Measurements from ENCODE around the gene DCST1. TPM values are rescaled to one million over a fixed set of nuclear protein-coding genes. Genes with fewer than 3 reads are reported as not detected.

Gene DCST1
- total RNA-seq, 1 donor from 2014 or later, result not detected

DNA sequence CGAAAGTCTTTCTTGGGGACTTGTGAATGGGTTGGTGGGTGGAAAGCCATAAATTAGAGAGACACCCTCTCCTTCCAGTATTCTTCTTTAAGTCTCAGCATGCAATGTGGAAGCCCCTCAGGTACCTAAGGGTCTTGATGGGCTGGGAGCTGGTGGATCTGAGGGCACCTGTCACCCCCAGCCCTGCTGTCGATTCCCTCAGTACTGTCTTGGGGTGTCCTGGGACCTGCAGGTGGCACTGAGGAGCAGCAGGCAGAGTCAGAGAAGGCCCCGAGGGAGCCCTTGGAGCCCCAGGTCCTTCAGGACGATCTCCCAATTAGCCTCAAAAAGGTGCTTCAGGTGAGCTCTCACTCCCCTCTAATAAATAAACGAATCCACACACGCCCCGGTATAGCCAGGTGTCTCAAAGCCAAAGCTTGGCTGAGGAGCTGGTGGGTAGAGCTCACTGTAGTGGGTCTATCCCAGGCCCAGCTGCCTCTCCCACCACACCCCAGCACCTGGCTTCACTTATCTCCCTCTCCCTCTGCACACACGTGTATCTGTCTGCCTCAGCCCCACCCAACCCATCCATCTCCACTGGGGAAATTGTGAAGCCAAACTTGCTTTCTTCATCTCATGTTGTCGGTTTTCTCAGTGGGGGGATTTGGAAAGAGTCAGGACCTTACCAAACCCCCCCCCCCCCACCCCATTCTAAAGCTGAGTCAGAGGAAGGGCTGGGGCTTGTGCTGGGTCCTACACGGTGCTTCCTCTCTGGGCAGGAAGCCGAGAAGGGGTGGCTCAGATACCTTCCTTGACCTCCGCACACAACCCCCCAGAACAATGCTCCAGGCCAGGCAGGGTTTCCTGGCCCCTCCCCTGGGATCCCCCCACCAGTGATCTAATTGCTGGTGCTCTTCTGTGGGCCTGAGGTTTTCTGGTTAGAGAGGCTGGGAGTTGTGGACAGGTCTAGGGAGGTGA is 19.1 kb downstream of the DCST1 start:
- peak overlapping the region; percentile 21 for H3K27ac Mint-ChIP-seq
- no peaks in the 10 kb centered on the region for H3K36me3 Mint-ChIP-seq
- H3K9me3 Mint-ChIP-seq, result no peaks in the 10 kb centered on the region
- peak overlapping the region; percentile 82 for H3K4me3 Mint-ChIP-seq
- no peak for DNase-seq (ENCODE audit: extremely low spot score, unreplicated experiment)
- H3K27me3 Mint-ChIP-seq, result no peaks in the 10 kb centered on the region
- TF ChIP-seq, protein P1, sequence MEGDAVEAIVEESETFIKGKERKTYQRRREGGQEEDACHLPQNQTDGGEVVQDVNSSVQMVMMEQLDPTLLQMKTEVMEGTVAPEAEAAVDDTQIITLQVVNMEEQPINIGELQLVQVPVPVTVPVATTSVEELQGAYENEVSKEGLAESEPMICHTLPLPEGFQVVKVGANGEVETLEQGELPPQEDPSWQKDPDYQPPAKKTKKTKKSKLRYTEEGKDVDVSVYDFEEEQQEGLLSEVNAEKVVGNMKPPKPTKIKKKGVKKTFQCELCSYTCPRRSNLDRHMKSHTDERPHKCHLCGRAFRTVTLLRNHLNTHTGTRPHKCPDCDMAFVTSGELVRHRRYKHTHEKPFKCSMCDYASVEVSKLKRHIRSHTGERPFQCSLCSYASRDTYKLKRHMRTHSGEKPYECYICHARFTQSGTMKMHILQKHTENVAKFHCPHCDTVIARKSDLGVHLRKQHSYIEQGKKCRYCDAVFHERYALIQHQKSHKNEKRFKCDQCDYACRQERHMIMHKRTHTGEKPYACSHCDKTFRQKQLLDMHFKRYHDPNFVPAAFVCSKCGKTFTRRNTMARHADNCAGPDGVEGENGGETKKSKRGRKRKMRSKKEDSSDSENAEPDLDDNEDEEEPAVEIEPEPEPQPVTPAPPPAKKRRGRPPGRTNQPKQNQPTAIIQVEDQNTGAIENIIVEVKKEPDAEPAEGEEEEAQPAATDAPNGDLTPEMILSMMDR (conservative IDR thresholded peaks at IDR 0.05), result no peak
- peaks cover 23% of the 10 kb centered on the region for H3K4me1 Mint-ChIP-seq (ENCODE audit: unreplicated experiment)

GRCh38 chr1:155053531-155054105 is 20.0 kb downstream of the DCST1 start:
- Mint-ChIP-seq H3K4me1 (ENCODE audit: unreplicated experiment) (peaks cover 21% of the 10 kb centered on the region), H3K27me3 (no peaks in the 10 kb centered on the region), H3K9me3 (no peaks in the 10 kb centered on the region), H3K36me3 (no peaks in the 10 kb centered on the region), H3K27ac (no peak overlapping the region), H3K4me3 (peak overlapping the region; percentile 52)
- TF ChIP-seq, protein P1 (conservative IDR thresholded peaks at IDR 0.05), result no peak
- no peak for DNase-seq (ENCODE audit: extremely low spot score, unreplicated experiment)

DNA sequence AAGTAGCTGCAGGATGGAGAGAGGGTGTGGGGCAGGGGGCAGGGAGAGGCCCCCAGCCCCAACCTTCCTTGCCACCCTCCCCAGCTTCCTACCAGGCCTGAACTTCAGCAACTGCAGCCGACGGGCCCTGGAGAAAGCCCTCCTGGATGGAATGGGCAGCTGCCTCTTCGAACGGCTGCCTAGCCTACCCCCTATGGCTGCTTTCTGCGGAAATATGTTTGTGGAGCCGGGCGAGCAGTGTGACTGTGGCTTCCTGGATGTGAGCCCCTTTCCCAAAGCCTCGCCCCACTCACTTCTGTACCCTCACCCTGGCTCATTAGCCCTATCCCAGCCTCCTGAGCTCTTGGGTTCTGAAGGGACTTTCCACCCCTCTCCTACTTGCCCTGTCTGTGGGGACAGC is 23.5 kb downstream of the DCST1 start:
- no peaks in the 10 kb centered on the region for H3K27me3 Mint-ChIP-seq
- TF ChIP-seq, protein P1 (conservative IDR thresholded peaks at IDR 0.05), result no peak
- H3K27ac Mint-ChIP-seq, result no peak overlapping the region
- H3K4me3 Mint-ChIP-seq, result no peak overlapping the region
- DNase-seq (ENCODE audit: extremely low spot score, unreplicated experiment), result no peak
- peaks cover 11% of the 10 kb centered on the region for H3K4me1 Mint-ChIP-seq (ENCODE audit: unreplicated experiment)
- no peaks in the 10 kb centered on the region for H3K36me3 Mint-ChIP-seq
- H3K9me3 Mint-ChIP-seq, result no peaks in the 10 kb centered on the region

- Mint-ChIP-seq H3K36me3 (no peaks in the 10 kb centered on the region), H3K9me3 (no peaks in the 10 kb centered on the region), H3K4me3 (no peak overlapping the region), H3K27me3 (no peaks in the 10 kb centered on the region), H3K4me1 (ENCODE audit: unreplicated experiment) (peaks cover 12% of the 10 kb centered on the region), H3K27ac (no peak overlapping the region)
- DNase-seq (ENCODE audit: extremely low spot score, unreplicated experiment), result no peak
- TF ChIP-seq, protein P1 (conservative IDR thresholded peaks at IDR 0.05), result no peak
Measured at GRCh38 chr1:155057788-155058211, 24.2 kb downstream of the DCST1 start.

- DNase-seq (ENCODE audit: extremely low spot score, unreplicated experiment), result no peak
- no peak overlapping the region for H3K27ac Mint-ChIP-seq
- H3K4me3 Mint-ChIP-seq, result no peak overlapping the region
- H3K4me1 Mint-ChIP-seq (ENCODE audit: unreplicated experiment), result peaks cover 16% of the 10 kb centered on the region
- no peaks in the 10 kb centered on the region for H3K9me3 Mint-ChIP-seq
- TF ChIP-seq, protein P1 (conservative IDR thresholded peaks at IDR 0.05), result no peak
- peaks cover 3% of the 10 kb centered on the region for H3K27me3 Mint-ChIP-seq
- H3K36me3 Mint-ChIP-seq, result no peaks in the 10 kb centered on the region
Measured at GRCh38 chr1:155060736-155061135, 27.1 kb downstream of the DCST1 start.

All from type B pancreatic cell (in vitro differentiated cells).